ENCODE results near the gene PPDPF.
"Not testable (repeated sequence)": the region's sequence is repeated elsewhere in the genome, so short reads cannot be mapped to it uniquely, and the experiment has no call there.

The PPDPF gene

GRCh38 chr20:63553933-63554290 lies 33.3 kb downstream of the PPDPF start, which contains the start of gene FNDC11:
TSS of gene FNDC11 (plus strand) at chr20:63554159. CDS start at chr20:63555664, 1,505 bp downstream.
- DNase-seq, result no peak

GRCh38 chr20:63554361-63555278 lies 34.1 kb downstream of the PPDPF start:
- DNase-seq, result no peak

- no peak for DNase-seq
Measured at GRCh38 chr20:63555661-63556381, 35.3 kb downstream of the PPDPF start.

GRCh38 chr20:63556873-63557478 lies 36.4 kb downstream of the PPDPF start:
- DNase-seq, result no peak

GRCh38 chr20:63557481-63557891 lies 36.9 kb downstream of the PPDPF start:
- DNase-seq, result no peak

GRCh38 chr20:63558804-63559484 lies 38.4 kb downstream of the PPDPF start:
- DNase-seq, result no peak

GRCh38 chr20:63559485-63560332 lies 39.1 kb downstream of the PPDPF start:
- DNase-seq, result not testable (repeated sequence)

GRCh38 chr20:63560333-63560805 lies 39.8 kb downstream of the PPDPF start:
- DNase-seq, result no peak

- no peak for DNase-seq
Measured at GRCh38 chr20:63560856-63561609, 40.5 kb downstream of the PPDPF start.

- DNase-seq, result no peak
Measured at GRCh38 chr20:63561624-63562396, 41.2 kb downstream of the PPDPF start.

GRCh38 chr20:63562461-63563224 lies 42.1 kb downstream of the PPDPF start:
- DNase-seq, result no peak

- no peak for DNase-seq
Measured at GRCh38 chr20:63563225-63563935, 42.8 kb downstream of the PPDPF start.

GRCh38 chr20:63564036-63564810 lies 43.7 kb downstream of the PPDPF start:
- no peak for DNase-seq

- no peak for DNase-seq
Measured at GRCh38 chr20:63565021-63565698, 44.6 kb downstream of the PPDPF start.

- DNase-seq, result no peak
Measured at GRCh38 chr20:63565699-63566335, 45.3 kb downstream of the PPDPF start.

GRCh38 chr20:63566395-63567135 lies 46.0 kb downstream of the PPDPF start:
- no peak for DNase-seq

Measured in NCI-H1417 treated with DMSO at 0.1 percent for 48 hours (cell line).